ENCODE results near the gene SPATA6.
"Not testable (repeated sequence)": the region's sequence is repeated elsewhere in the genome, so short reads cannot be mapped to it uniquely, and the experiment has no call there.

The SPATA6 gene

DNA sequence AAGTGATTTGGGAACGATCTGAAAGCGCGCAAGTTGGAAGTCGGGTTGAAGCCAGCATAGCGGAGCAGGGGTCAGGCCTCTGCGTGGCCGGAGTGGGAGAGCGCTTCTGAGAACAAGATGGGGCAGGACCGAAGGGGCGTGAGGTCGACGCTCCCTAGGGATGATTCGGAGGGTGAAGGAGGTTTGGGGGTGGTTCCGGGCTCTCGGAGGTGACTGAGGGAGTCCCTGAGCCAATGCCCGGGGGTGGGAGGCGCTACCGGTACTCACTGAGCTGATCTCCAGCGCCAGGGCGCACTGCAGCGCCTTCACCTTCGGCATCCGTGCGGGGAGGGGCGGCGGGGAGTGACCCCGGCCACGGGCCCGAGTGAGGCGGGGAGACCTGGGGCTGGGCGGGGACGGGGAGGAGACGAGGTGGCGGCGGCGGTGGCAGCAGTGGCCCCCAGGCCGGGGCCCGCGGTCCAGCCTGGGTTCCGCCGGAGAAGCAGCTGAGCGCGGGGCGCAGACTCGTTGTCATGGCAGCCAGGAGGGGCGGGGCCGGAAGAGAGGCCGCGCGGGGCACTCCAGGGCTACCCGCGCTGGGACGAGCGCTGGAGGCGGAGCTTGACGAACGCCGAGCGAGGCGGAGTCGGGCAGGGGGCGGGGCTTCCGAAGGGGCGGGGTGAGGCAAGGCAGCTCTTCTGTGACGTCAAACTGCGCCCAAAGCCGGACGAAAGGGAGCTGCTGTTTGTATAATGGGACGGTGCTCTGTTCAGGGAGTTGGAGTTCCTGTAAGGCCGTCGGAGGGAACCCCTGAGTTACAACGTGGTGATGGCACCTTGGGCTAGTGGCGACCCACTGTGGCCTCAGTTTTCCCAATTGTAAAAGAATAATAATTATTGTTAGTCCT, at the start of gene SPATA6:
Gene SPATA6 (minus strand): TSS at position 514 of the 886 bp plus-strand sequence. CDS start 196 bp downstream, at position 318.
- peak; percentile 94 for DNase-seq

DNA sequence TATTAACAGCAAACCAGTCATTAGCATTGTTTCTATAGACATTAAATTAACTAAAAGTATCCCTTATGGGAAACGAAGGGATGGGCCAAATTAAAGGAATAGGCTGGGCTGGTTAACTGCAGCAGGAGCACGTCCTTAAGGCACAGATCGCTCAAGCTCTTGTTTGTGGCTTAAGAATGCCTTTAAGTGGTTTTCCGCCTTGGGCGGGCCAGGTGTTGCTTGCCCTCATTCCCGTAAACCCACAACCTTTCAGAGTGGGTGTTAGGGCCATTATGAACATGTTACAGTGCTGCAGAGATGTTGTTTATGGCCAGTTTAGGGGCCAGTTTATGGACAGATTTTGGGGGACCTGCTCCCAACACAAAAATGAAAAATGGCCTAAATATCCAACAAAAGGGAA, 47.9 kb upstream of the SPATA6 start:
- DNase-seq, result not testable (repeated sequence)

DNA sequence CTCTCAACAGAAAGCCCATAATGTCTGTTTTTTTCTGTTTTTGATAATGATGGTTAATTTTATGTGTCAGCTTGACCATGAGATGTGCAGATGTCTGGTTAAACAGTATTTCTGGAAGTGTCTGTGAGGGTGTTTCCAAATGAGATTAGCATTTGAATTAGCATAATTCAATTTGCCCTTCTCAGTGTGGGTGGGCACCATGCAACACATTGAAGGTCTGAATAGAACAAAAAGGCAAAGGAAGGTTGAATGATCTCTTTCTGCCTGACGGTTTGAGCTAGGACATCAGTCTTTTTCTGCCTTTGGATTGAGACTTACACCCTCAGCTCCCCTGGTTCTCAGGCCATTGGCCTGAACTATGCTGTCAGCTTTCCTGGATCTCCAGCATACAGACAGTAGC, 34.9 kb upstream of the SPATA6 start:
- no peak for DNase-seq

DNA sequence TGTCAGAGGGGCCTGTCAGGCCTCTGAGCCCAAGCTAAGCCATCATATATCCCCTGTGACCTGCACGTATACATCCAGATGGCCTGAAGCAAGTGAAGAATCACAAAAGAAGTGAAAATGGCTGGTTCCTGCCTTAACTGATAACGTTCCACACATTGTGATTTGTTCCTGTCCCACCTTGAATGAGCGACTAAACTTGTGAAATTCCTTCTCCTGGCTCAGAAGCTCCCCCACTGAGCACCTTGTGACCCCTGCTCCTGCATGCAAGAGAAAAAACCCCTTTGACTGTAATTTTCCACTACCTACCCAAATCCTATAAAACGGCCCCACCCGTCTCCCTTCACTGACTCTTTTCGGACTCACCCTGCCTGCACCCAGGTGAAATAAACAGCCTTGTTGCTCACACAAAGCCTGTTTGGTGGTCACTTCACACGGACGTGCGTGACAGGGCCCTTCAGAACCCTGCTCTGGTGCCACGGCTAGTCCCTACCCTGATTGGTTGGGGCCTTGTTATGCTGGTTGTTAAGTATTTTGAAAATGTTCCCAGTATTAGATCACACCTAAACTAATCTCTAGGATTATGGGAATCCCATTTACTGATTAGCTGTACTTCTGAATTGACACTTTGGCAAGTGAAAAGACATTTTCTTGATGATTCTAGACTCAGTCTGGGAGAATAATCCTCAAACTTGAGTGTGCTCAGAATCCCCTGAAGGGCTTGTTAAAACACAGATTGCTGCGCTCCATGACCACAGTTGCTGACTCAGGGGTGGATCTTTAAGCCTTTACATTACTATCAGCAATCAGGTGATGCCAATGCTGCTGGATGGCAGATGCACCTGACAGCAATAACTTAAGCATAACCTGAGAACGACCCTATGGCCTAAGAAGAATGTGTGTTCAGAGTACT, 28.8 kb upstream of the SPATA6 start:
- DNase-seq, result no peak

DNA sequence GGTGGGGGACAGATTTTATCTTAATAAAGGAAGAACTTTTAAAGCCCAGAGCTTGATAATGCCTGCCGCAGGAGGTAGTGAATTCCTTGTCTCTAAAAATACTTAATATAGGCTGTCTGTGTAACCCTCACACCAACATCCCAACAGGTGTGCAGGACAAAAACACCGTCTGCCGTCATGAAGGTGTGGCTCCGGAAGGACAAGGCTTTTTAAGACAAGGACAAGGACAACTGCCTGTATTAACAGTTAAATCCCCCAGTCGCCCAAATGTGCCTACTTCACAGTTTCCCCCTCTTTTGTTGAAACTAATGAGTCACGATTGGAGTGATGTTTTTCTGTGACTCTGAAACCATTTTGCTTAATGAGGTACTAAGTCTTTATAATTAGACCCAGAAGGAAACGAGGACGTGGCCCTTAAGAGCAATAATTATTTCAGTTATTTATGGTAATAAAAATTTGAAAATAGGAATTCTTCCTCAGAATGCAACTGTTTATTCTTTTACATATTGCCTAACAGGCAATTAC, 27.3 kb upstream of the SPATA6 start:
- DNase-seq, result no peak

DNA sequence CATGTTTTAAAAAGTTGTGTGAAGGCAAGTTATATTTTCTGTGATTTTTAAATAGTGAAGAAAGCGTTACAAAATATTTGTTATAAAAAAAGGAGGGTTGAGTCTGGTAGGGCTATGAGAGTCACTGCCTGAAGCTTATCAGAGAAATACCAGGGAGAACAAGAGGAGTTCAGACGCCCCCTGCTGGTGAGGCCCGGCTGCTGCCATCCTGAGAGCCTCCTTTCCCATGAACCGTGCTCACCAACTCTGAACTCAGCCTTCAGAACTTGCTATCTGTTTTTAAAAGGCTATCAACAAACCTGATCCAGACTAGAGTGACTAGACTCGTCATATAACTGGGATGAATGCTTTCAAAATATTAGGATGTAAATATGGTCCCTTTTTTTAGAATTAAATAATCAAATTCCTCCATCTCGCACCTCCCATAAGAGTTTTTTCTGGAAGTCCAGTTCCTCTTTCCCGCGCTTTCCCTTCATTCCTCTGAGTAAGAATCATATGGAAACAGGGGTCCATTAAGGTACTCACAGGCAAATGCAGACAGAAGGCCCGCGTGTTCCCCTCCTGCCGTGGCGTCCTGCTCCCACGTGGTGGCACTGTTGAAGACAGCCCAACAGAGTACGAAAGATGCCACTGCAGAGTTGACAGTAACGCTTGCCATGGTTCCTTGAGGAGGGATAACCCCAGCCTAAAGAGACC, 26.2 kb upstream of the SPATA6 start:
- peak; percentile 77 for DNase-seq

DNA sequence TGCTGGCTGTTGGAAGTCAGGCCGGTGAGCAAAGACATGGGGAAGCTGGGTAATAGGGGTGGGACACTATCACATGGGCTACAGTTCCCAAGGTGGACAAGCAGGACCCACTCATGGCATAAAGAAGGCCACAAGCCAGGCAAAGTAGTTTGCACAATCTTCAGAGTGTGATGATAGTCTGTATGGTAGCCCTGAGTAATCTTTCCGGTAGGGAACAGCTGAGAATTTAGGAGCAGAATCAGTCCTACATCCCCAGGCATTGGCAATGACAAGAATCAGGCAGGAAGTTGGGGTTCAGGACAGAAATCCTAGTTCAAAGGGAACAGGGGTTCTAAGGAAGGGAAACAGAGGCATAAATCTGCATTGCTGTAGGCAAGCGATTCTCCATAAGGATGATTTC, 23.9 kb upstream of the SPATA6 start:
- no peak for DNase-seq

DNA sequence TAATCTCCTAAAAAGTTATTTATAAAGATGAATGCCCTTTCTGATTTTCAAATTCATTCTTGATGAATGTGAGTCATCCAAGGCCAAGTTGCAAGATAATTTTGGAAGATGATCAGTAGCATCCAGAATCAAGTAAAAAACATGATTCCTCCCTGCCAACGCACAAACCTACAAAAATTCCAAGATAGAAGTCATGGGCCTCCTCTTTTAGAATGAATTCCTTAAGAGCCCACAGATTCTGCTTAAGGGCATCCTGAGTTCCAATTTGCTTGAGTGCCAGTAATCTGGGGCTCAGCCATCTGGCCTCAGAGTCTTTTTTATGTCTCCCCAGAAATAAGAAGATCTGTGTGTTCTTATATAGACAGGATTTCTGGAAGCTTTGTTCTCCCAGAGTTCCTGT, 23.2 kb upstream of the SPATA6 start:
- no peak for DNase-seq

DNA sequence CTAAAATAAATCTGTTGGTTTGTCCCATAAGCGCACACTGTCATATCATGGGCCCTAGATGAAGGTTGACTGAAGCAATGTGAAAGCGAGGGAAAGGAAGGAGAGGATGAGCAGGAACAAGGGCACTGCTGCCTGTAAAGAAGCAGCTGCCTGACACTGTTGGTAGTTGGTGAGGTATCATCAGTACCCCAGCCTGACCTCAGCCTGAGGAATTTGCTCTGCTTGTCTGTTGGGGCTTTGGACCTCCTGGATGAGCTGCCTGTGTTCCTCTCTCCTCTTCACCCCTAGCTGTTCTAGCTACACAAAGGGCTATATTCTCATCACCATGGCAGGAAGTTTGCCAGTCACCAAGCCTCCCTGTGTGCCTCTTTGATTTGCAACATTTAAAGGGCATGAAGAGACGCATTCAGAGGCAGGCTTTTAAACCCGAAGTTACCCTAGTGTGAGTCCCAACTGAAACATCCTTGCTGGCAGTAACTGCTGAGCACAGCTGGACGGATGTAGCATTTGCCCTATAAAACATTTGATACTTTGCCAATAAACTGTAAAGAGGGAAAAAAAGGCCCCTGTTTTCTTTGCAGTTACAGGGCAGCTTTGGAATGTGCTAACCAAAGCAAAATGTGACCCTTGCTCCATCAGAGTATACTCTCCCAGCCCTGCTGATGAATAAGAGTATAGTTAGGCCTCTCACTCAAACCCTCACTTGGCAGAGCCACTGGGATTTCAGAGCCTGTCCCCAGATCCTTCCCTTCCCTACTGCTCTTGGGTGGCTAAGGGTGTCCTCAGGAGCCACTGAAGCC, 22.2 kb upstream of the SPATA6 start:
- DNase-seq, result peak; percentile 45

DNA sequence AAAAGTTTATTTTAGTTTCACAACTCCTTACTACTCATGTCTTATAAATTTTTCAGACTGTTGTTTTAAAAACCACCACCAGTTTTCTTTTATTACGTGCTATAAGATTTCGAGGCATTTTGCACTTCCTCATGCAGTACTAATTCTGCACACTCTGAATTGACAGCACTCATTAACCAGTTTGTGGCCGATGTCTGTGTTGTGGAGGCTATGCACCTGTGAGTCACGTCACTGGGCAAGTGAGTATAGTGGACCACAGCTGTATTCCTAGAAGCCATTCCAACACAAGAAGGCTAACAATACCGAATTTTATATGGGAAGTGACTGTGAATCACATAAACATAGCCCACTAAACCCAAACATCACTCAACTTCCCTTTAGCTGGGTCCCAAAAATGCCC, 21.0 kb upstream of the SPATA6 start:
- DNase-seq, result no peak

DNA sequence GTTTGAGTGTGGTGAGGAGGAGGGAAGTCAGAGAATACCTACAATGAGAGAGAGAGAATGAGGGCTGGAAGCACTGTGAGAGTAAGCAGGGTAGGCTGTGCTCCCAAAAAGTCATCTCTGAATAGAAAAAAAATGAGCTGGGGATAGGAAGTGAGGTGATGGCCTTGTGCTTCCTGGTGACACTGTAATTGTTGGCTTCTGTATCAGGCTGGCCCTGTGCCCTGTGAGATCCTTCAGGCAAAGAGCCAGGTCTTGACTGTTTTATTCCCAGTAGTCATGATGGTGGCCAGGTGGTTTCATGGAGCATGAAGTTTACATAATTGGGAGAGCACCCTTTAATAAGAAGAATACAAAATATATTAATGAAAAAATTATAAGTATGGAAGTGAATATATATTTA, 20.4 kb upstream of the SPATA6 start:
- peak; percentile 41 for DNase-seq

DNA sequence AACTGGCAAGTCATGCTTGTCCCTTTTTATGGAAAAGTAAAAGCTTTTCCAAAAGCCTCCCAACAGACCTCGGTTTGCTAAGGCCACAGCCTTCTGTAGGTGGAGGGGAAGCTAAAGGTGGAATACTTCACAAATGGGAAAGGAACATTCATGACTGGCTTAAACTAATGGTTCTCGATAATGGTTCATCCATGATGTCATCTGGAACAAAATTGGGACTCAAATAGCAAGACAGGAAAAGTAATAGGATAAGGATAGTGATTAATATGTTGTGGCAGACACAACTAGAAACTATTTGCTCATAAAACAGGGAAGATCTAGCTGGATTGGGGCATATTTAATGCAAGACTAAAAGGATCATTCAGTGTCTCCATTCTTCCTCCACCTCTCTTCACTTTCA, 16.7 kb upstream of the SPATA6 start:
- no peak for DNase-seq

DNA sequence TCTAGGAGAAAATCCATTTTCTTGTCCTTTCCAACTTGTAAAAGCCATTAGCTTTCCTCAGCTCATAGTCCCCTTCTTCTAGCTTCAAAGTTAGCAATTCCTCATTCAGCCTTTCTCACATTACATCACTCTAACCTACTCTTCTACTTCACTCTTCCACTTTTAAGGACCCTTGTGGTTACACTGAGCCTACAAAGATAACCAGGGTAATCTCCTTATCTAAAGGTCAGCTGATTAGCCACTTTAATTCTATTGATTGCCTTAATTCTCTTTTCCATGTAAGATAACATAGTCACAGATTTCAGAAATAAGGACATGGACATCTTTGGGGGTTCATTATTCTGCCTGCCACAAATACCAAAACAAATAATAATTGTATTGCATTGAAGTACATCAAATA, 8.5 kb upstream of the SPATA6 start:
- DNase-seq, result no peak

DNA sequence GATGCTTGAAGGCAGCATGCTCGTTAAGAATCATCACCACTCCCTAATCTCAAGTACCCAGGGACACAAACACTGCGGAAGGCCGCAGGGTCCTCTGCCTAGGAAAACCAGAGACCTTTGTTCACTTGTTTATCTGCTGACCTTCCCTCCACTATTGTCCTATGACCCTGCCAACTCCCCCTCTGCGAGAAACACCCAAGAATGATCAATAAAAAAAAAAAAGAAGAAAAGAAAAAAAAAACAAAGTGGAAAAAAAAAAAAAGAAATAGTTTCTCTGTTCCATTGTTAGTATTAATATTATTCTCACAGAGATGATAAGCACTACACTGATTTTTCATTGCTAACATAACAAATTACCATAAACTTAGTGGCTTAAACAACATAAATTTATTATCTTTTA, 8.0 kb upstream of the SPATA6 start:
- DNase-seq, result not testable (repeated sequence)

DNA sequence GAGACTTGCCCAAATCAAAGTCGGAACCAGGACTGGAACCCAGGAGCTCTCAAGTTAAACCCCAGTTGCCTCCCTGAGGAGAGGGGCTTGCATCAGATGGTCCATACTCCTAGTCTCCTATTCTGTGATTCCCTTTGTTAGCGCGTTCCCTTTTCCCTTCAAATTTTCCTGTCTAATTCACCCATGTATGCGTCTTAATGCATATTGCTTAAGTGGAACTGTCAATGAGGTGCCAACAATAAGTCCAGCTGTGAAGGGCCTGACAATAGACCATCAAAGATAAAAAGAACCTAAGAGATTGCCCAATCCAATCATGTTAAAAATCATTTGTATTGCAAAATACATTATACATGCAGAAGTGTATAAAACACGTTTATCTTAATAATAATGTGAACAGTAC, 634 bp upstream of the SPATA6 start:
- DNase-seq, result peak; percentile 17

DNA sequence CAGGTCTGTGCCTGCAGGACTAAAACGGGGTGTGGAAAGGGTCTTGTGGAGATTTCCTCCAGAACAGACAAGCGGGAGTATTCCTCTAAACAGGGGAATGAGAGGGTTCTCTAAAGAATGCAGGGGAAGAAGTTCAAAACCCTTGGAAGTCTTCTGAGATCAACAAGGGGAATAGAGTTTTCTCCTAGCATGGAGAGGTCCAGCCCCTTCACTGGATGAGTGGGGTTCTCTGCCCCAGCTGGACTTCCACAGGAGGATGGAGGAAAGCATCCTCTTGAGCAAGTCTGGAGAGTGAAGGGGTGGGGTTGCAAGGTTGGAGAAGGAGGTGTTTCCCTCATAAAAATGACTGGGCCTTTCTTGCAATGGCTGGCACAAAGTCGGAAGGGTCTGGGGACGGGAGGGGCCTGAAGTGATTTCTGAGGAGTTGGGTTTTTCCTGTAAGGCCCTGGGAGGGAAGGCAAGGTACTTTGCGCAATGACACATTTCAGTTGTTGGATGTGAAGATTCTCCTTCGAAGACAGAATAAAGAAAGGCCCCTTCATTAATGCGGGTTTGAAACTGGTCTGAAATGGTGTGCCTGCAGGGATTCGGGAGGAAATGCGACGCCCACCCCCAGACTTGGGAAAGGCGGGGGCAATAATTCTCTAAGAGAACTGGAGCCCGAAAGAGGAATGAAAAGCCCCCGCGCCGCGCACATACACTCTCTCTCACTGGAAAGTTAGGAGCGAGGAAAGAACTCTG, 884 bp downstream of the SPATA6 start:
- DNase-seq, result no peak

DNA sequence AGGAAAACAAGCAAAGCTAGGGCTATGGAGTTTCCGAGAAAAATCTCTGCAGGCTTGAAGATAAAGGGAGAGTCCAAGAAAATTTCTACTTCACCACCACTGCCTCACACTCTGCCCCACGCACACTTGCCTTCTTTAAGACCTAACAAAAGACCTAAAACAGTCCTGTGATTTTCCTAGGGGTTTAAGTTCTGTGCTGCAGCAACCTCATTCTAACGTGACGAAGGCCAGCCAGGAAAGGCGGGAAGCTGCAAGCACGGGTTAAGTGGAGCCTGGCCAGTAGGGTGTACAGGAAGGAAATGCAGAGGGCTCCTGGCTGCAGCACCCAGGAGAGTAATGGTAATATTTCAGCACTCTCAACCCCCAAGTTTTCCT, 1.5 kb downstream of the SPATA6 start:
- no peak for DNase-seq

DNA sequence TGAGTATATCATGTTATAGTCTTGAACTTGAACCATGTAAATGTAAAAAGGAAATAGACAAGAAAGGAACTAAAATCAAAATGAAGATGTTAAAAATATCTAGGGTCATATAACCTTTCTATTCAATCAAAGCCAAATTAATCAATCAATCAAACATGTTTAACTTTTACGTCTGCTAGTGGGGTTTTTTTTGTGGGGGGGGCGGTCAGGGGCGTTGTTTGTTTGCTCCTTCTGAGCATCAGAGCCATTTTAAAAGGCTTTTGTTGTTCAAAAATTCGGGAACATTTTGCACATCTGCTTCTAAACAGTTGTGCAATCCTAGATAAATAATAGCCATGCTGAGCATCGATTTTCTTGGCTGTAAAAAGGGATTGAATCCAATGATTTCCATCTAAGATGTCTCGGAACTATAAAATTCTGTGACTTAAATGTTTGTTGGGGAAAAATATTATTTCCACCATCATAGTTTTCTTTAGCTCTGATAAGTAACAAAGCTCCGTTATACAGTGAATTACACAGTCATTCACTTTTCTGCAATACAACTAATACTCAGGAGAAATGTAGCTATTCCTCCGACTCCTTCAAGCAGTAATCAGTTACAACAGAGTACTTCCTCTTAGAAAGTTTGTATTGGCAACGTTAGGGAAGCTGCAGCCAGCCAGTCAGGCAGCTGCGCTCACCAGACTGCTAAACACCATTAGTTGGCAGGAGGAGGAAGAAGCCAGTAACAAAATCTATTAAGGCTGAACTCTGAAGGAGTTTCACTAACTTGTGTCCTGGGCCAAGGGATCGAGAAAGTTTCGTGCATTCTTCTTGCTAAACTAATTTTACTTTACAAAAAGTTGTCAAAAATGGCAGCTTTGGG, 2.2 kb downstream of the SPATA6 start:
- no peak for DNase-seq

DNA sequence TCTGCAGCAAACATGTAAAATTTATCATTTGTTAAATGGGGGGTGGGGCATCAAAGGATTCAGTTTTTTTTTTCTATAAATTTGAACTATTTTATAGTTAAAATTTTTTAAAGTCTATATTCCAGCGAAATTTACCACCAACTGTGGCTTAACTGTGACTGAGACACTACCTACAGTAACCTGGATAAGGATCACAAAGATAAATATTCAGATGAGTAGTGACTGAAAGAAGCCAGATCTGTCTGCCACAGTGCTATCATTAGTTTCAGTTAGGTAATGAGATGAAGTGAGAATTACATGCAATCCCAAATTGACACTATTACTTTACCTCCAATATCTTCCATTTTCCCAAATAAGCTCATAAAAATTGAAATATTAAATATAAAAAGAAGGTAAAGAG, 5.4 kb downstream of the SPATA6 start:
- no peak for DNase-seq

DNA sequence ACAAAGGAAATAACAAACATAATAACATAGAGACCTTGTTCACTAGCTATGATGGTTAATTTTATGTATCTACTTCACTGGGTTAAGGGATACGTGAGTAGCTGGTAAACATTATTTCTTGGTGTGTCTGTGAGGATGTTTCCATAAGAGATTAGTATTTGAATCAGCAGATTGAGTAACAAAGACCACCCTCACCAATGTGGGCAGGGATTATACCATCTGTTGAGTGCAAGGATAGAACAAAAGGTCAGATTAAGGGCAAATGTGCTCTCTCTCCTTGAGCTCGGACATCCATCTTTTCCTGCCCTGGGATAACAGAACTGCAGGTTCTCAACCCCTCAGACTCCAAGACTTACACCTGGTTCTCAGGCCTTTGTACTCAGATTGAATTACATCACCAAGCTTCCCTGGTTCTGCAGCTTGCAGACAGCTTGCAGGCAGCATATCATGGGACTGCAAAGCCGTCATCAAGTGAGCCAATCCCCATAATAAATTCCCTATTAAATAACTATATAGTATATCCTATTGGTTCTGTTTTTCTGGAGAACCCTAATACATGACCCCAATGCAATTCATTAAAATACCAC, 9.2 kb downstream of the SPATA6 start:
- no peak for DNase-seq
